ENCODE results near the gene MECR.

DNA sequence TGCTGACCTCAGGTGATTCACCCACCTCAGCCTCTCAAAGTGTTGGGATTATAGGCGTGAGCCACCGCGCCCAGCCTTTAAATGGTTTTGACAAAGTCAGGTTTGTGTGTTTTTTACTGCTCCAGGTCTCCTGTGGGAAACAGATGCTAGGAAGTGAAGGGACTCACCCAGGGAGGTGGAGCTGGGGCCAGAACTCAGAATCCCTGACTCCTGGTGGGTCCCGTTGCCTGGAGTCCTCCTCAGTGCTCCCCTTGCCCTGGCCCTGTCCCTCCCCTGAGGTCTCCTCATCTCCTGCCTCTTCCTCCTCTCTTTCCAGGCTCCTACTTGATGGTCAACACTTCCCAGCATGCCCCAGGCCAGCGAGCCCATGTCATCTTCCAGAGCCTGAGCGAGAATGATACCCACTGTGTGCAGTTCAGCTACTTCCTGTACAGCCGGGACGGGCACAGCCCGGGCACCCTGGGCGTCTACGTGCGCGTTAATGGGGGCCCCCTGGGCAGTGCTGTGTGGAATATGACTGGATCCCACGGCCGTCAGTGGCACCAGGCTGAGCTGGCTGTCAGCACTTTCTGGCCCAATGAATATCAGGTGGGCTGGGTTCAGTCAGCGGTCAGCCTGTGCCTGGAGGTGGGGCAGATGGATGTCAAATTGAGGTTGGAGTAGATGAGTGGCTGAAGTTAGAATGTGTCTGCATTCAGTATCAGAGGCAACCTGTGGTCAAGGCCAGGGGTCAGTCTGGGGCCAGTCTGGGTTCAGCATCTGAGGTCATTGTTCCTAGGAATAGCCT lies 27.6 kb upstream of the MECR start:
- TF ChIP-seq, protein P1, sequence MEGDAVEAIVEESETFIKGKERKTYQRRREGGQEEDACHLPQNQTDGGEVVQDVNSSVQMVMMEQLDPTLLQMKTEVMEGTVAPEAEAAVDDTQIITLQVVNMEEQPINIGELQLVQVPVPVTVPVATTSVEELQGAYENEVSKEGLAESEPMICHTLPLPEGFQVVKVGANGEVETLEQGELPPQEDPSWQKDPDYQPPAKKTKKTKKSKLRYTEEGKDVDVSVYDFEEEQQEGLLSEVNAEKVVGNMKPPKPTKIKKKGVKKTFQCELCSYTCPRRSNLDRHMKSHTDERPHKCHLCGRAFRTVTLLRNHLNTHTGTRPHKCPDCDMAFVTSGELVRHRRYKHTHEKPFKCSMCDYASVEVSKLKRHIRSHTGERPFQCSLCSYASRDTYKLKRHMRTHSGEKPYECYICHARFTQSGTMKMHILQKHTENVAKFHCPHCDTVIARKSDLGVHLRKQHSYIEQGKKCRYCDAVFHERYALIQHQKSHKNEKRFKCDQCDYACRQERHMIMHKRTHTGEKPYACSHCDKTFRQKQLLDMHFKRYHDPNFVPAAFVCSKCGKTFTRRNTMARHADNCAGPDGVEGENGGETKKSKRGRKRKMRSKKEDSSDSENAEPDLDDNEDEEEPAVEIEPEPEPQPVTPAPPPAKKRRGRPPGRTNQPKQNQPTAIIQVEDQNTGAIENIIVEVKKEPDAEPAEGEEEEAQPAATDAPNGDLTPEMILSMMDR (IDR thresholded peaks at IDR 0.05; ENCODE audit: low read depth, low read length): no peak
- no peak for TF ChIP-seq EZH2phosphoT487 (IDR thresholded peaks at IDR 0.05; ENCODE audit: low read depth)

Measured in OCI-LY3 (cell line).